ENCODE data around the gene ALDH16A1. TPM values are rescaled to one million over a fixed set of nuclear protein-coding genes. Genes with fewer than 3 reads are reported as not detected.
A peak's percentile ranks its signal among the peaks of the same experiment; 100 is the strongest.

Gene ALDH16A1
- total RNA-seq, 2 donors from 2014 or later: 17.3 to 24.2 TPM

GRCh38 chr19:49497047-49497788, 44.2 kb downstream of the ALDH16A1 start:
- DNase-seq (ENCODE audit: low spot score): peak; percentile 91
- intact Hi-C loops (cut with DNase I): no loop called here

GRCh38 chr19:49497789-49498103, 44.7 kb downstream of the ALDH16A1 start:
- DNase-seq (ENCODE audit: low spot score): no peak
- intact Hi-C loops (cut with DNase I): no loop called here

GRCh38 chr19:49498475-49498874, 45.5 kb downstream of the ALDH16A1 start:
- intact Hi-C loops (cut with DNase I): no loop called here
- DNase-seq (ENCODE audit: low spot score): no peak

- intact Hi-C loops (cut with DNase I): no loop called here
- DNase-seq (ENCODE audit: low spot score): no peak
These were observed 46.1 kb downstream of the ALDH16A1 start for GRCh38 chr19:49499030-49499670.

- DNase-seq (ENCODE audit: low spot score): no peak
These were observed 50.0 kb downstream of the ALDH16A1 start for GRCh38 chr19:49502866-49503581.

GRCh38 chr19:49503582-49503962, 50.5 kb downstream of the ALDH16A1 start:
- intact Hi-C loops (cut with DNase I): no loop called here
- DNase-seq (ENCODE audit: low spot score): no peak

More at GRCh38 chr19:49502866-49503581, 50.0 kb downstream of the ALDH16A1 start:
- intact Hi-C loops (cut with DNase I): no loop called here

GRCh38 chr19:49506575-49507105, 53.6 kb downstream of the ALDH16A1 start:
- intact Hi-C loops (cut with DNase I): no loop called here

GRCh38 chr19:49507803-49508494, 54.9 kb downstream of the ALDH16A1 start:
- intact Hi-C loops (cut with DNase I): no loop called here

More at GRCh38 chr19:49506575-49507105, 53.6 kb downstream of the ALDH16A1 start:
- no peak for DNase-seq (ENCODE audit: low spot score)

GRCh38 chr19:49512970-49513745, 60.1 kb downstream of the ALDH16A1 start:
- DNase-seq (ENCODE audit: low spot score): peak; percentile 87

More at GRCh38 chr19:49507803-49508494, 54.9 kb downstream of the ALDH16A1 start:
- no peak for DNase-seq (ENCODE audit: low spot score)

GRCh38 chr19:49513746-49514118, 60.7 kb downstream of the ALDH16A1 start:
- intact Hi-C loops (cut with DNase I): loop anchor here in 1 of 2 donors (10.0 kb wide), 1 partner anchor 151 kb away; the partner anchor contains the start of genes BCL2L12 and IRF3
- DNase-seq (ENCODE audit: low spot score): no peak

More at GRCh38 chr19:49512970-49513745, 60.1 kb downstream of the ALDH16A1 start:
- intact Hi-C loops (cut with DNase I): loop anchor here in 1 of 2 donors (10.0 kb wide), 1 partner anchor 152 kb away; the partner anchor contains the start of genes BCL2L12 and IRF3

- DNase-seq (ENCODE audit: low spot score): no peak
- intact Hi-C loops (cut with DNase I): loop anchor here in 1 of 2 donors (10.0 kb wide), 1 partner anchor 151 kb away; the partner anchor contains the start of genes BCL2L12 and IRF3
These were observed 61.1 kb downstream of the ALDH16A1 start for GRCh38 chr19:49514151-49514550.

GRCh38 chr19:49515767-49516166, 62.7 kb downstream of the ALDH16A1 start:
- intact Hi-C loops (cut with DNase I): loop anchor here in 1 of 2 donors (10.0 kb wide), 1 partner anchor 149 kb away; the partner anchor contains the start of genes BCL2L12 and IRF3
- peak; percentile 86 for DNase-seq (ENCODE audit: low spot score)

GRCh38 chr19:49518033-49518432, 65.0 kb downstream of the ALDH16A1 start:
- intact Hi-C loops (cut with DNase I): loop anchor here in 1 of 2 donors (10.0 kb wide), 1 partner anchor 147 kb away; the partner anchor contains the start of genes BCL2L12 and IRF3

More at GRCh38 chr19:49518033-49518432, 65.0 kb downstream of the ALDH16A1 start:
- DNase-seq (ENCODE audit: low spot score): no peak

Small RNA genes within 50 kb of the gene (microRNA-seq; reads per million reads assigned to microRNA genes)
- 267 to 414 reads per million in 2 donors for gene MIR150 (ENCODE audit: borderline microRNAs expressed in 2 of 2)

Other genes with a start within 250 kb of the ALDH16A1 start
- gene SLC6A16, start 128.0 kb upstream of the ALDH16A1 start, total RNA-seq: 1 to 10 TPM; 1.7 to 2.6 TPM
- 10 to 100 TPM; 11.5 to 19.6 TPM for gene CD37, start 117.8 kb upstream of the ALDH16A1 start, total RNA-seq
- gene TEAD2, start 90.8 kb upstream of the ALDH16A1 start, total RNA-seq: 10 to 100 TPM; 31.0 to 32.4 TPM
- not detected for gene DKKL1, start 89.3 kb upstream of the ALDH16A1 start, total RNA-seq
- gene KASH5, start 65.0 kb upstream of the ALDH16A1 start, total RNA-seq: not detected
- gene PTH2, start 29.8 kb upstream of the ALDH16A1 start, total RNA-seq: not detected
- gene GFY, start 27.8 kb upstream of the ALDH16A1 start, total RNA-seq: not detected
- 1 to 10 TPM; 1.5 to 2.8 TPM for gene SLC17A7, start 11.7 kb upstream of the ALDH16A1 start, total RNA-seq
- gene PIH1D1, start 1.4 kb upstream of the ALDH16A1 start, total RNA-seq: 10 to 100 TPM; 34.4 to 36.6 TPM
- 10 to 100 TPM in 1 of 2 donors, 1 to 10 TPM in 1; 7.3 to 12.0 TPM for gene FLT3LG, start 21.0 kb downstream of the ALDH16A1 start, total RNA-seq
- gene RPL13A, start 34.4 kb downstream of the ALDH16A1 start, total RNA-seq: 1,000 to 10,000 TPM; 1,658 to 1,769 TPM
- 1,000 to 10,000 TPM; 1,242 to 1,344 TPM for gene RPS11, start 43.2 kb downstream of the ALDH16A1 start, total RNA-seq
- gene FCGRT, start 59.4 kb downstream of the ALDH16A1 start, total RNA-seq: 100 to 1,000 TPM; 192 to 304 TPM
- gene RCN3, start 74.8 kb downstream of the ALDH16A1 start, total RNA-seq: 100 to 1,000 TPM in 1 of 2 donors, 10 to 100 TPM in 1; 94.0 to 128 TPM
- gene NOSIP, start 127.3 kb downstream of the ALDH16A1 start, total RNA-seq: 10 to 100 TPM; 35.8 to 36.0 TPM
- under 1 TPM; 0.46 to 0.52 TPM for gene PRRG2, start 128.1 kb downstream of the ALDH16A1 start, total RNA-seq
- gene PRR12, start 138.0 kb downstream of the ALDH16A1 start, total RNA-seq: 10 to 100 TPM; 18.8 to 21.7 TPM
- 100 to 1,000 TPM; 124 to 173 TPM for gene RRAS, start 186.9 kb downstream of the ALDH16A1 start, total RNA-seq
- 10 to 100 TPM; 43.5 to 55.1 TPM for gene SCAF1, start 189.0 kb downstream of the ALDH16A1 start, total RNA-seq
- 10 to 100 TPM; 40.6 to 50.9 TPM for gene IRF3, start 212.6 kb downstream of the ALDH16A1 start, total RNA-seq
- 1 to 10 TPM; 8.5 to 9.3 TPM for gene BCL2L12, start 212.7 kb downstream of the ALDH16A1 start, total RNA-seq
- gene PRMT1, start 224.0 kb downstream of the ALDH16A1 start, total RNA-seq: 10 to 100 TPM; 79.1 to 91.5 TPM
- gene ADM5, start 236.4 kb downstream of the ALDH16A1 start, total RNA-seq: 1 to 10 TPM in 1 of 2 donors, under 1 TPM in 1; 1.00 to 1.0 TPM
- 10 to 100 TPM; 10.6 to 11.8 TPM for gene CPT1C, start 237.9 kb downstream of the ALDH16A1 start, total RNA-seq